ENCODE data around the gene CHST15.
A peak's percentile ranks its signal among the peaks of the same experiment; 100 is the strongest.

CHST15 gene

DNA sequence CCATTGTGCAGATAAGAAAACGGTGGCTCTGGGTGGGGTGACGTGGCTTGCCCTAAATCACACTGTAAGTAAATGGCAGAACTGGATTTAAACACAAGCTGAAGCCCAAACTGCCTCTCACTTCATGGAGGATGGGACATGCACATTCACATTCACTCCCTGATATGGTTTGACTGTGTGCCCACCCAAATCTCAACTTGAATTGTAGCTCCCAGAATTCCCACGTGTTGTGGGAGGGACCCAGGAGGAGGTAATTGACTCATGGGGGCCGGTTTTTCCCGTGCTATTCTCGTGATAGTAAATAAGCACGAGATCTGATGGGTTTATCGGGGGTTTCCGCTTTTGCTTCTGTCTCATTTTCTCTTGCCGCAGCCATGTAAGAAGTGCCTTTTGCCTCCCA is 32.4 kb downstream of the CHST15 start:
- DNase-seq: no peak

DNA sequence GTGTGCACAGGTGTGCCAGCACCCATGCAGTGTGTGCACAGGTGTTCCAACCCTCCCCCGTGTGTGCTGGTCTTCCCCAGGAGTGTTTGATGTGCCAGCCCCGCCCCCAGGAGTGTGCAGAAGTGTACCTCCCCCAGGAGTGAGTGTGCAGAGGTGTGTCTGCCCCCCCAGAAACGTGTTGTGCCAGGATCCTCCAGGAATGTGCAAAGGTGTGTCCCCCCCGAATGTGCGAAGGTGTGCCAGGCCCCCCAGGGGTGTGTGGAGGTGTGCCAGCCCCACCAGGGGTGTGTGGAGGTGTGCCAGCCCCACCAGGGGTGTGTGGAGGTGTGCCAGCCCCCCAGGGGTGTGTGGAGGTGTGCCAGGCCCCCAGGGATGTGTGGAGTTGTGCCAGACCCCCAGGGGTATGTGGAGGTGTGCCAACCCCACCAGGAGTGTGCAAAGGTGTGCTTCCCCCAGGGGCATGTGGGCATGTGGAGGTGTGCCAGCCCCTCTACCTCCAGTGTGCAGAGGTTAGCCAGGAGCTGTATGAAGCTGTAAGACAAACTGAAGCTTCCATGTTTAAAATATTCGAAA is 33.2 kb downstream of the CHST15 start:
- DNase-seq: no peak

DNA sequence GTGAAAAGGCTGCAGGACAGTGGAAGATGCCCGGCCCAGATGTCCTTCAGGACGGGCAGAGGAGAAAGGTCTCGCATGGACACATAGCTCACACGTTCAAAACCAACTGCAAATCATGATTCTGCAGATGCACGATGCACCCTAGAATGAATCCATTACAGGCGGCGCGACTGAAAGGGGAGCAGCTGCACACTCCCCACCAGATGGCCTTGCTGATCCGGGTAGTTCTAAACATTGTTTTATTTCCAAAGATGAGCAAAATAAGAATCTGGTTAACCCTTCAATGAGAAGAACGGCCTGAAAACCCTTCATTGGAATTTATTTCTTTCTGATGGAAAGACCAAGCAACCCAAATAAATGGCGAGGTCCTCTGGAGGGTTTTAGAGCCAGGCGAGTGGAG is 33.8 kb downstream of the CHST15 start:
- DNase-seq: no peak

DNA sequence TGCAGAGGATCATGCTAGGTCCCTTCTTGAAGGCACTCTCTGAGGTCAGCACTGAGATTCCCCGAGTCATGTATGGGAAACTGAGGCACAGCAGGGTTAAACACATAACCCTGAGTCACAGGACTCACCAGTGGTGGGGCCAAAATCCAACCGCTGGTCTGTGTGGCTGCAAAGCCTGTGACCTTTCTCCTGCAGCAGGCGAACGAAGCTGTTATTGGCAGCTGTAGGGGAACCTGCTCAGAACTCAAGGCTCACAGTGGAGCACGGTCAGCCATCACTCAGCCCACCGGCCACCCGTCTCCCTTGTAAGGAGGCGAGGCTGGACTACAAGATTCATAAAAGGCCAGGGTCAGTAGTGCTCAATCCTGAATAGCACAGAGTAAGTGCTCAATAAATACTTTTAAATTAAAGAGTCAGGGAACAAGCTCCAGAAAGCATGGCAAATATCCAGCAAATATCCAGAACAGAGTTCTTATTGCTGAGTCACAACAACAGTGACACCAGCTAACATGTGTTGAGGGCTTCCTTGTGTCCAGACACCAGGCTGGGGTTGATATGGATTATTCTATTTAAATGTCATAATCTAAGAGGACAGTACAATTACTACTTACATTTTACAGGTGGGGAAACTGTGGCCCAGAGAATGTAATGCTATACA is 34.9 kb downstream of the CHST15 start:
- DNase-seq: no peak

DNA sequence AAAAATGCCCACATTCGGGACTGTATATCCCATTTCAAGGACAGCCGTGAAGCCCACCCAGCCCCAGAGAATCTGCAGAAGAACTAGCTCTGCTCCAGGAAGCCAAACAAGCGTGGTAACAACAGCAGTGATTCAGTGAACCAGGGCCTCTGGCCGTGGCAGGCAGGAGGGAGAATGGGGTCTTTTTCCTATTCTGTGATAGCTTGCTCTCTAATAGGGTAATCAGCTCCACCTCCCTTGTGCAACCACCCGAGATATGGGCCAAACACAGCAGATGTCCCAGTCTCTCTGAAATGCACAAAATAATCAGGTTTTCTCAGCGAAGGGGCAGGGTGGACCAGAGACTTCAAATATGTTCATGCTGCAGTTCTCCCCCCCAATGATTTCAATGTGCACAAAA is 35.8 kb downstream of the CHST15 start:
- no peak for DNase-seq

DNA sequence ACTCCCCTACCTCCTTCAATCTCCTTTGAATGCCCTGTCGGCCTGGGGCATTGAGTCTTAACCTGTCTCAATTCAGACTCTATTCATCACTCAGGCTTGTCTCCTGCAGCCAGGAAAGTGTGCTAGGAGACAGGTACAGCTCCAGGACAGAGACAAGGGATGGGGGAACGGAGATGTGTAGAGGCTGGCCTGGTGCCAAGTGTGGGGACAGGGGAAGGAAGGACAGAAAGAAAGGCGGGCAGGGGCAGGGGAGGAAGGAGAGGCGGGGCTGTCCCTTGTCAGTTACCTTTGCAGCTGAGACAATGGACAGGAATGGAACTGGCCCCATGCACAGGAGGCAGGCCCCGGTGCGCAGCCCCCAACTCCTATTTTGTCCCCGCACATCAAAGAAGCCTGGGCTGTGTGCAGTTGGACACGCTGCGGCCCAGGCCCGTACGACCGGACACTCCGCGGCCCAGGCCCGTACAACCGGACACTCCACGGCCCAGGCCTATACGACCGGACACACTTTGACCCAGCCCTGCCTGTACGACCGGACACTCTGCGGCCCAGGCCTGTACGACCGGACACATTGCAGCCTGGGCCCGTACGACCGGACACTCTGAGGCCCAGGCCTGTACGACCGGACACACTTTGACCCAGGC is 36.9 kb downstream of the CHST15 start:
- DNase-seq: no peak

- no peak for DNase-seq
Measured at GRCh38 chr10:124053971-124054370, 39.4 kb downstream of the CHST15 start.

GRCh38 chr10:124052561-124052960 is 40.8 kb downstream of the CHST15 start:
- DNase-seq: no peak

GRCh38 chr10:124050021-124051015 is 43.1 kb downstream of the CHST15 start:
- no peak for DNase-seq

- DNase-seq: no peak
Measured at GRCh38 chr10:124049484-124049883, 43.9 kb downstream of the CHST15 start.

DNA sequence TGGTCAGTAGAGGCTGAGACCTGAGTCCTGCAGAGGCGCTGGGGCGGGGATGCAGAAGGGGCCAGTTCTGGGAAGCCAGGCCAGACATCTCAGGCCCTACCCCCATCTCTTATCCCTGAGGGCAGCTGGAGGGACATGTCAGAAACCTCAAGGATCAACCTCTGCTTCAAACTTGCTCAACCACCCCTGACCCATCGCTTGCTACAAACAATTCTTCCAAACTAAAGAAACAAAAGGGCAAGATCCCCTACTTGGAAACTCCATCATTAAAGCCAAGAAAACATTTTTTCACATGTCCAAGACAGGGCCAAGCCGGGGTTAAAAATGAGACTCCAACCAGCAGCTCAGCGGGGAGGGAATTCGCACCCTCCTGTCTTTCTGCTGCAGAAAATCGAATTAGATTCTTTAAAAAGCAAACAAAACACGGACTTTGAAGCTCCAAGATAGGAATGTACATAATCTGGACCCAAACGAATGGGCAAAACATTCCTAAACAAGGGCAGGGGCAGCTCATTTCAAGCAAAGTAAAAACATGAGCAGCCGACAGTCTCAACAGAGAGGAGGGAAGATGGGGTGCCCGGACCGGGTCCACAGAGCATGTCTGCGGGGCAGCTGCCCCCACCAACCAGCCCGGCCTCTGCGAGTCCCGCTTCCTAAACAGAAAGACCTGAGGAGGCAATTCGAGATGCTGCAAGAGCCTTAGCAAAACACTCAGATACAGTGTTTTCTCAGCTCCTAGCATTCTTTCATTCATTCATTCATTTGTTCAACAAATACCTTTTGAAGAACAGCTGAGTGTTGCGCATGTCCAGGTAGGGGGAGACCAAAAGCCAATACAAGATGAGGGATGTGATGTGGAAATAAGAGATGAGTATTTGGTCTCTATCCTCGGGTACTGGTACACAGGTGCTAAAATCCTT is 44.8 kb downstream of the CHST15 start:
- DNase-seq: no peak

DNA sequence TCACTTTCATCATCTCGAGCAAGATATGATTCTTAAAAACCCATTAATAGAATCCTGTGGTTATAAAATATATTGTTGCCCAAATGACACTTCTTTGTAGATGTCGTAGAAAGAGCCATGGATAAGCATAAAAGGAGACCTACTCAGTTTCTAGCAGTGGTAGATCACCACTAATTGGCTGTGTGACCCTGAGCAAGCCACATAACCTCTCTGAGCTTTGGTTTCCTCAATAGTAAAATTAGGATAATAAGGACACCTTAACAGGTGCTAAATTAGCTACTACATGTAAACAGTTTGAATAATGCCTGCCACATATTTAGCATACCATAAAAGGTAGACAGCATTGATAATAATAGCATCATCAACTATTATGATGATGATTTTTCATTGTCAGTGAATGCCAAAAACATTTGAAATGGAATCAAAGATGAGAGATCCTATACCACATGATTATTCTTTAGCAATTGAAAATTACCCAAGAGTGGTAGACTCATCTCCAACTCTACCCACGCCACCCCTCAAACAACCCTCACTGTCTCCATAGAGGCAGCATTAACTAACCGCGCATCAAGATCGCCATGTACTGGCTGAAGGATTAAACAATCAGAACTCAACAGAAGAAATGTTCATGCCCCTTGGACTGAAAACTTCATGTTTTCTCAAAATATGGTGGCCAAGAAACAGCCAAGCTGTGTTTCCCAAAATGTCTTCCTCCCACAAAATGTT is 45.8 kb downstream of the CHST15 start:
- DNase-seq: no peak

GRCh38 chr10:124045801-124046355 is 47.5 kb downstream of the CHST15 start:
- no peak for DNase-seq

- no peak for DNase-seq
Measured at GRCh38 chr10:124045276-124045675, 48.1 kb downstream of the CHST15 start.

DNA sequence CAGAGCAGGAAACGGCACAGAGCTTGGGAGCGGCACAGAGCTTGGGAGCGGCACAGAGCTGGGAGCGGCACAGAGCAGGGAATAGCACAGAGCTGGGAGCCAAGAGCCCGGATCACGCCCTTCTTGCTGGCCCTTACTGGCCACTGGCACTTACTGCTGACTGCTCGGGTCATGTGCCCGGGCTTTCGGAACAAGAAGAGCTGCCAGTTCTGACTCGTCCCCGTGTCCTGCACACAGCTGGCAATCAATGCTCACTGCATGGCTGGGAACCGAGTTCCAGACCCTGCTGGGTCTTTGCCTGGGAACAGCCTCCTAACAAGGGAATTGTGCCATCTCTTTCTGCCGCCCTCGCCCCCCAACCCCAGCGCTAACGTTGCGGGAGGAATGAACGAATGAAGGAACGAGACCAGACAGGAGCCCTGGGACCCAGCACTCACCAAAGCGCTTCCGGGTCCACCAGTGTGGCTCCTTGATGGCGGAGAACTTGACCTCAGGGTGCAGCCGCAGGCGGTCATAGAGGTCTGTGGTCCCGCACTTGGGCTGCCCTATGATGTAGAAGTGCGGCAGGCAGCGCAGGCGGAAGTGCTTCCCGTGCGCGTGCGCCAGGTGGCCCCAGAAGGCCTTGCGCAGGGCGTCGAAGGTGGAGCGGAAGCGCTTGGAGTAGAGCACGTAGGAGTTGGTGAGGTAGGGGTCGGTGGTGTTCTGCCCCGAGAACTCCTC is 49.1 kb downstream of the CHST15 start:
- no peak for DNase-seq

GRCh38 chr10:124043310-124044142 is 49.9 kb downstream of the CHST15 start:
- peak; percentile 12 for DNase-seq

DNA sequence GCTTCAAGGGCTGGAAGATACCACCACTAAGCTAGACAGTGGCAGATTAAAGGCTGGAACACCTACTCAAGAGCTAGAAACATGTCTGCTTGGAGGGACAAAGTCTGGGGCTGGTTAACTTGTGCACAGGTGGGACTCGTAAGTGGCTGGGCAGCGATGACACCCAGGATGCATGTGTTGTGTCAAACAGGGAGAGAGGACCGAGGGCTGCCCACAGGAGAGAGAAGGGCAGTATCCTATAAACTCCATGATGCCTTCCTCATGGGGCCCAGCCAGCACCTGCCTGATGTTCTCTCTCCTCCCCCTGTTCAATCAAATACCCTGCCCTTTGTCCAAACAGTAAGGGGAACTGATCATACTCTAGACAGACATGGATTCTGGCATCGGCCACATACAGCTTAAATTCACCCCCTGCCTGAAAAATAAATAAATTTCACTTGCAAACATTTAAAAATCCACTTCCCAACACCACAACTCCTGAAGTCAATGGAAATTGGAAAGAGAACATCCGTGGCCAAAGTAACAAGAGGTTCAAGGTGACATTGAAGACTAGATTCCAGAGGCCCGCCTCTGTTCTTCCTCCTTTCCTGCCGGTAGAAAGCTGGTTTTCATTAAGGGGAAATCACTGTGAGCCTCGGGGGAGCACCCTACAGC is 50.6 kb downstream of the CHST15 start:
- no peak for DNase-seq

- no peak for DNase-seq
Measured at GRCh38 chr10:124041675-124042445, 51.5 kb downstream of the CHST15 start.

All from CD4-positive, alpha-beta T cell treated with Interleukin-10 for 1 hour (primary cell).